ENCODE results near the gene S100A7A.
"Not testable (repeated sequence)": the region's sequence is repeated elsewhere in the genome, so short reads cannot be mapped to it uniquely, and the experiment has no call there.

Gene S100A7A

GRCh38 chr1:153459655-153460054, 43.3 kb downstream of the S100A7A start:
- no peak for DNase-seq (ENCODE audit: low read depth)

- DNase-seq (ENCODE audit: low read depth) = no peak
Observed at GRCh38 chr1:153460551-153460950, 44.2 kb downstream of the S100A7A start, which contains the start of gene S100A7. Gene S100A7, minus strand, starts transcription at chr1:153460651. Its CDS starts 1,638 bp downstream, at chr1:153459013.

- DNase-seq (ENCODE audit: low read depth) = not testable (repeated sequence)
Observed at GRCh38 chr1:153462741-153463140, 46.4 kb downstream of the S100A7A start.

GRCh38 chr1:153465811-153466636, 49.7 kb downstream of the S100A7A start:
- DNase-seq (ENCODE audit: low read depth) = peak; percentile 57

GRCh38 chr1:153466908-153467307, 50.6 kb downstream of the S100A7A start:
- DNase-seq (ENCODE audit: low read depth) = no peak

- no peak for DNase-seq (ENCODE audit: low read depth)
Observed at GRCh38 chr1:153470707-153471106, 54.4 kb downstream of the S100A7A start.
